HTR-8/SVneo (cell line): Measurements from ENCODE around the gene CHCT1.
"Not testable (repeated sequence)": the region's sequence is repeated elsewhere in the genome, so short reads cannot be mapped to it uniquely, and the experiment has no call there.

Experiments
- DNase-seq: peaks from one replicate; pipeline ENCODE4 v3.0.0; 2011; ENCODE audit warnings: low spot score, mixed read lengths; ENCODE audit not compliant: insufficient read length
- FAIRE-seq: peaks from 2 replicates; lab custom pipeline; 2011; peaks lifted over from hg19 to GRCh38; lab: Jason Lieb, UNC

Gene CHCT1

DNA sequence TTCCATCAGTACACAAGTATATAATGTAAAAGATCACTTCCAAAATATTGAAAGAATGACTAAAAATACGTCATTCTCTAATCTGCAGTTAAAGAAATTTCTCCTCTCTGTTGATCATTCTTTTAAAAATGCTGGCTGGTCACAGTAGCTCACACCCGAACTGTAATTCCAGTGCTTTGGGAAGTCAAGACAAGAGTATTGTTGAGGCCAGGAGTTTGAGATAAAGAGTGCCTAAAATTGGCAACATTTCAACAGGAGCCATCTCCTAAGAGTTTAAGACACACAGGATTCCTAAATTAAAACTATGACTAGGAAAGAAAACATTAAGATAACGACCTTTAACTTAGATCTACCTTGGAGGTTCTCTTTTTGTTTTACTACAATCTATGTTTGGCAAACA is 25.9 kb upstream of the CHCT1 start:
- DNase-seq (no peak), FAIRE-seq (no peak)

DNA sequence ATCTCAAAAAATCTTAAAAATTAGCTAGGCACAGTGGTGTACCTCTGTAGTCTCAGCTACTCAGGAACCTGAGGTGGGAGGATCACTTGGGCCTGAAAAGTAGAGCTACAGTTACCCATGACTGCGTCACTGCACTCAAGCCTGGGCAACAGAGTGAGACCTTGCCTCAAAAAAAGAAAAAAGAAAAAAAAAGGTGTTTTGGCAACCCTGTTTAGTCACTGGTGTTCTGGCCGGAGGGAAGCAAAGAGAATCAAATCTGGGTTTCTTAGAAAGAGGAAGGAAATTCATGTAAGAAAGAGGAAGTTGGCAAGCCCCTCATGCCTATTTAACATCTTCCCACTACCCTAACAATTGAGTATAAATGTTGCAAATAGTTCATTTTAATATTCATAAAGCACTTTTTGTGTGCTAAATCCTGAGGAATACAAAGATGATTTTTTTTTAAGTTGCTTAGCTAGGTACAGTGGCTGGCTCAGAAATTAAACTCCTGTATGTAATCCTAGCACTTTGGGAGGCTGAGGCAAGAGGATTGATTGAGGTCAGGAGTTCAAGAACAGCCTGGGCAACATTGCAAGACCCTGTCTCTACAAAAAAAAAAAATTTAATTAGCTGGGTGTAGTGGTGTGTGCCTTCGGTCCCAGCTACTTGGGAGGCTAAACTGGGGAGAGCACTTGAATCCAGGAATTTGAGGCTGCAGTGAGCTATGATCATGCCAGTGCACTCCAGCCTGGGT is 23.9 kb upstream of the CHCT1 start:
- FAIRE-seq = no peak
- DNase-seq = no peak

DNA sequence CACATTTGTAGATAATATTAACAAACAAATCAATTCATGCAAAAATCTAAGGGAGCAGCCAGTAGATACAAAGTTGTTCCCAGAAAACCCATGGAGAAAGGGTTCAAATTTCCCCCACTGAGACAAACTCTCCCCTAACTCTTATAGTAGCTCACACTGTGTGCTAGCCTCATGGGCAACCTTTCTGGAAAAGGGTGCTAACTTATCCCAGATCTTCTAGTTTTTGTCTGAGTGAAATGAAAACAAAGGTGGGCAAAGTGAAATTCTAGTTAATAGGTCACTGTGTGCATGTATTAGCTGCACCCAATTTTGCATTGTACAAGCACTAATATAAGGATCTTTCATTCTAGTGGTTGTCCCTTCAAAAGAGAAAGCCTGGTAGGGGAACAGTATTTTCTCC is 20.5 kb upstream of the CHCT1 start:
- DNase-seq (no peak), FAIRE-seq (no peak)

DNA sequence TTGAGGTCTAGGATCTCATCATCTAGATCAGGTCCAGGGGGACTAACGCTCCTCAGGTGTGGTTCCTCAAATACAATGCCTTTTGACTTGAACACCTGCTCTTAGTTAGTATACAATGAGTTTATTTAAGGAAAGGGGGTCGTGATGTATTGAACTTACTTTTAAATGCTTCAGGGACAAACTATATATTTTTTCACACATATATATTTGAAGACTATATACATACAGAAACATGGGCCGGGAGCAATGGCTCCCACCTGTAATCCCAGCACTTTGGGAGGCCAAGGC is 18.8 kb upstream of the CHCT1 start:
- FAIRE-seq = no peak

DNA sequence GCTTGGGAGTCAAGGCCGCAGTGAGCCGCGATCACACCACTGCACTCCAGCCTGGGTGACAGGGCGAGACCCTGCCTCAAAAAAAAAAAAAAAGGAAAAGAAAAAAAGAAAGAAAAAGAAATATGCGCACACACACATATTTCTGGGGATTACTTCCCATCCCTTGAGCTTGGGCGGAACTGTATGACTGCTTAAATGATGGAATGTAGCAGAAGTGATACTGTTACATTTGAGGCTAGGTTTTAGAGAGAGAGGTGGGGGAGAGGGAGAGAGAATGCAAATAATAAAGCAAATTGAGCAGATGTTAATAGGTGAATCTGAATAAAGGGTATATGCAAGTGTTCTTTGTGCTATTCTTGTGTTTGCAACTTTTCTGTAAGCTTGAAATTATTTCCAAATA is 18.3 kb upstream of the CHCT1 start:
- no peak for FAIRE-seq
- DNase-seq = no peak

More for the DNA sequence above, 18.8 kb upstream of the CHCT1 start:
- DNase-seq = no peak

DNA sequence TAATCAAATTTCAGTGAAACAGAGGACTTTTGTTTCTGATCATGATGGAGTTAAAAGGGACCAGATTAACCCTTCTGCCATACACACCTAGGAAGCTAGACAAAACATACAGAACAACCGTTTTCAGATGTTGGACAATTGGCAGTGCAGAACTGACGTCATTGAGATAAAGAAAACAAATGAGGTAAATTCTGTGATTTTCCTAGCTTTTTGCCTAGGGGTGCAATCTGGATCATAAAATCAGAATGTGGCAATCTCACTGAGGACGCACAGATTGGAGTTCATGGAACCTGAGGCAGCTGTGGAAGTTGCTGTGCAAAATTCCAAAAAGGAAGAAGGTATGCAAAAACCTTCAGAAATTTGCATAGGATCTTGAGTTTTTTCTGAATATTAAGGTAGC is 15.4 kb upstream of the CHCT1 start:
- no peak for FAIRE-seq

DNA sequence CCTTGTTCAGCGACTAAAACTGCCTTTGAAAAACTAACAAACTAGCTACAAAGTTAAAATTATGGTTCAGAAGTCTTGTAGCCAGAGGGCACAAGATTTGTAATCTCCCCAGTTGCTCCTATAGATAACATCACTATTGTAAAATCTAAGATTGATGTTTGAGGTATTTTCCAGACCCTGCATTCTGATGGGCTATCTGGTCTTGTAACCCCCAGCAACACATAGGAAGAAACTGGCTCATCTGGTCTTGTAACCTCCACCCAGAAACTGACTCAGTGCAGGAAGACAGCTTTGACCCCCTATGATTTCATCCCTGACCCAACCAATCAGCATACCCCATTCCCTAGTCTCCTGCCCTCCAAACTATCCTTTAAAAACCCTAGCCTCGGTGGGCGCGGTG is 12.3 kb upstream of the CHCT1 start:
- DNase-seq (no peak), FAIRE-seq (peak; percentile 42)

More for the DNA sequence above, 15.4 kb upstream of the CHCT1 start:
- no peak for DNase-seq

DNA sequence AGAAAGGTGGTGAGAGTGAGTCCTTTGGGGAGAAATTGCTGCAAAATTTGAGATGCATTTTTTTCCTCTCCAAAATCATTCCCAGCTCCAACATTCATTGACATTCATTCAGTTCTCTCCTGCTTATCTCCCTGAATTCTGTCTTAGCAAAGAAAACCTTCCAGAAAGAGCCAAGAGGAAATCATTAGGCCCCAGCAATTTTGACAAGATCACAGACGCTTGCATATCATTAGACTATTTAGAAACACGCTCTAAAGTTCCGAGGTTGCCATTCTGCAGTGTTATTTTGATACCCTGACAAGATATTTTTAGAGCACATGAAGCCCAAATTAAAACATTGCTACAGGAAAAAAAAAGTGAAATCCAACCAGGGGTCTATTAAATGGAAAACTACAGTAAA is 9.6 kb upstream of the CHCT1 start:
- DNase-seq = no peak

DNA sequence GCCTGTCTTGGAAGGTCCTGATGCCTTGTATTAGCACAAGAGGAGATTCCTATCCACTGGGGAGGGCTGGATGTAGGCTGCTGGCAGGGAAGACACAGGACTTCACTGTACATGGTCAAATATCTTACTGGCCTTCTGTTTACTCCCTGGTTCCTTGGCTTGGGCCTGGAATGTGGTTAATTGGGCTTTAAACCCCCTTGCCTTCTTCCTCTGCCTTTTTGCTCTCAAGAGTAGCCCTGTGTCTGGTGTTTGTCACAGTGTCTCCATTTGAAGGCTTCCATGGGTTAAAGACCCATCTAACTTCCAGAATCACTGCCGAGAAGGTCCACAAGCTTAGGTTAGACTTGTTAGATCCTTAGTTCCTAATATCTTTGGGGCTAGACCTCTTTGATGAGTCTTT is 7.1 kb upstream of the CHCT1 start:
- DNase-seq (no peak), FAIRE-seq (no peak)

More for the DNA sequence above, 9.6 kb upstream of the CHCT1 start:
- no peak for FAIRE-seq

DNA sequence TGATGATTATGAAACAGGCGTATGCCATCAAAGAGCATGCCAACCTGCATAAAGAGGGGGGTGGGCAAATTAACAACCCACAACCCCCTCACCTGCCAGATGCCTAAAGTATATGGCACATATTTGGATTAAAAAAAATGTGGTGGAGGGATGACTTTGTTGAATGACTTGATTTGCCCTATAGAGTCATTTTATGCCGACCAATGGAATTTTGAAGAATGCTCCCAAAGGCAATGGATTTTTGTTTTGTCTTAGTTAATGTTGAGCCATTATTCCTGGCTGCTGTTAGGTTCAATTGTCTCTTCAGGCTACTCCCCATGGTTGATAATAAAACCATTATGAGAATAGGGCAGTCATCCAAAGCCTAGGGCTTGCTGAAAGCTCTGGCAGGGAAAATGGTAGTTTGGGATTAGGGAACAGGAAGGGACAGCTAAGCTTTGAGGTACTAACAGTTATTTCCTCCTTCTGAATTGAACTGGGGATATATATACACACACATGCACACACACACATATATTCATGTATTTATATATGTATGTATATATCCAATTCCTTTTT is 5.8 kb upstream of the CHCT1 start:
- DNase-seq (no peak), FAIRE-seq (peak; percentile 36)

DNA sequence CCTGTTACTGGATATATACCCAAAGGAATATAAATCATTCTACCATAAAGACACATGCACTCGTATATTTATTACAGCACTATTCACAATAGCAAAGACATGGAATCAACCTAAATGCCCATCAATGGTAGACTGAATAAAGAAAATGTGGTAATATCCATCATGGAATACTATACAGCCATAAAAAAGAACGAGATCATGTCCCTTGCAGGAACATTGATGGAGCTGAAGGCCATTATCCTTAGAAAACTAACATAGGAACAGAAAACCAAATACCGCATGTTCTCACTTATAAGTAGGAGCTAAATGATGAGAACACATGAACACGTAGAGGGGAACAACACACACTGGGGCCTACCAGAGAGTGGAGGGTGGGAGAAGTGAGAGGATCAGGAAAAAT is 3.3 kb upstream of the CHCT1 start:
- not testable (repeated sequence) for FAIRE-seq, DNase-seq

DNA sequence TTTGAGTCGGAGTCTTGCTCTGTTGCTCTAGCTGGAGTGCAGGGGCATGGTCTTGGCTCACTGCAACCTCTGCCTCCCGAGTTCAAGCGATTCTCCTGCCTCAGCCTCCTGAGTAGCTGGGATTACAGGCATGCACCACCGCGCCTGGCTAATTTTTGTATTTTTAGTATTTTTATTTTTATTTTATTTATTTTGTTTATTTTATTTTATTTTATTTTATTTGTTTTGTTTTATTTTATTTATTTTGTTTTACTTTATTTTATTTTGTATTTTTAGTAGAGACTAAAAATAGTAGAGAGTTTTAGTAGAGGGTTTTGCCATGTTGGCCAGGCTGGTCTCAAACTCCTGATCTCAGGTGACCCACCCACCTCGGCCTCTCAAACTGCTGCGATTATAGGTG is 2.4 kb upstream of the CHCT1 start:
- FAIRE-seq = not testable (repeated sequence)

DNA sequence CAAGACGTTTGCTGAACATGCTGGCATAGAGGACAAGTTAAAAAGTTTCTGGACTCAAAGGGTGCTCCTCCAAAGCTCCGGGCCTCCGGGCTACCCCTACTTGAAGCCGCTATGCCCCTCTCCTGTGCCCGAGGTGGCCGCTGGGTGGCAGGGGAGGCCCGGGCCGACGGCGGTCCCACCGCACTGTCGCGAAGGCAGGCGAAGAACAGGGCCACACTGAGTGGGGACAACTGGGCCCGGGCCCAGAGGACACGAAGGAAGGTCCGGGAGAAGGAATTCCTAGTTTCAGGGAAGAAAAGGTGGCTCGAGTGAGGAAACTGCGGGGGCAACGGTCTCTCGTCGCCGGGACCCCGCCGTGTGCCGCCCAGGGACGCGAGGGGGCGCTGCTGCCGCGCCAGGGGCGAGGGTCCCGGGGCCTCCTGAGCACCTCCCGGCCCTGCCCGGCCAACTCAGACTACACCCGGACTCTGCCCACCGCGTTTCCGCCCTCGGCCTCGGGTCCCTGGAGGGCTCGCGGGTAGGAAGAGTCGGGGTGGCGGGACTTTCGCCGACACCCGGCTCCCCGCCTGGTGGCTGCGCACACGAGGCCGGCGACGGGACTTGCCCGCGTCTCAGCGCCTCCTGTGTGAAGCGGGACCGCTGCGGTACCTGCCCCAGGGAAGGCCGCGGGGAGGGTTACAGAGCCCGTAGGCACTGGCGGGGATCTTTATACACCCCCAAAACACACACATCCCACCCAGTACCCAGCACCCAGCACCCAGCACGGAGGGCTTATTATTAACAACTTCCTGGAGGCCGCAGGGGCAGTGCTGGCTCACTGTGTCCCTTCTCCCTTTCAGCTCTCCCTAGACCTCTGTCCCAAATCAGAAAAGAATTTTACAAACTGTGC is 772 bp upstream of the CHCT1 start:
- peak; percentile 82 for DNase-seq
- FAIRE-seq = peak; percentile 69

More for the DNA sequence above, 2.4 kb upstream of the CHCT1 start:
- not testable (repeated sequence) for DNase-seq

DNA sequence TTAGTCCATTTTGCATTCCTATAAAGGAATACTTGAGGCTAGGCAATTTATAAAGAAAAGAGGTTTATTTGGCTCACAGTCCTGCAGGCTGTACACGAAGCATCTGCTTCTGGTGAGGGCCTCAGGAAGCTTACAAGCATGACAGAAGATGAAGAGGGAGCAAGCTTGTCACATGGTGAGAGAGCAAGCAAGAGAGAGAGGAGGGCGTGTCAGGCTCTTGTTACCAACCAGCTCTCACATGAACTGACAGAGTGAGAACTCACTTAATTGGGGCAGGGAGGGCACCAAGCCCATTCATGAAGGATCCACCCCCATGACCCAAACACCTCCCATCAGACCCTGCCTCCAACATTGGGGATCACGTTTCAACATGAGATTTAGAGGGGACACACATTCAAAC is 1.6 kb downstream of the CHCT1 start:
- no peak for FAIRE-seq
- DNase-seq = no peak

DNA sequence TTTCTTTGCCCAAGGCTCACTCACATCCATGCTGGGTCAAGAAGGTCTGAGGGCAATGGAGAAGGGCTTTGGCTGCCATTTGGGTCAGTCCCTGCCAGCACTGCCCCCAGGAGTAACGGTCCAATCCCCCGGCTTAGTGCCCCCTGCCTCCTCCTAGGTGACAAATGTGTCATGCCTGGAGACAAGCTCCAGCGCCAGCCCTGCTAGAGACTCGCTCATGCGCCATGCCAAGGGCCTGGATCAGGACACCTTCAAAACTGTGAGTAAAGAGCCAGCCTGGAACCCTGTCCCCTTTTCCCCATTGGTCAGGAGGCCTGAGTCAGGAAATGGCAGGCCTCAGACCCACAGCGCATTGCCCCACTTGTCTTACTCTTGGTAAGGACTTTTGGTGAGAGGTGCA is 3.3 kb downstream of the CHCT1 start:
- FAIRE-seq (peak; percentile 52), DNase-seq (no peak)

DNA sequence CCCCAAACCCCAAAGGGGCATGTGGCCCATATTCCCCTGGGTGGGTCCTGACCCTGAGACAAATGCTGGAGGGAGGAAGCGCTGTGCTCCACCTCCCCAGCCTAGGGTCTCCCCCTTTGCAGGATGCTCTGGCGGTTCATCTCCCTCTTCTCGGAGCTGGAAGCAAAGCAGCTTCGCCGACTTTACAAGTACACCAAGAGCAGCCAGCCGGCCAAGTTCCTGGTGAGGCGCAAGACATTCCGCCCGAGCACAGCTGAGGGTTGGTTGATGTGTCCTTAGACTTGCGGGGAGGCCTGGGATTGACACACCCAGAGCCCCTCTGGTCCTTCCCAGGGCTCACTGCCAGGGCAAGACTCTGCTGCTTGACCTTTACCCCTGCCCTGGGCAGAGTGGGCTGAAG is 4.3 kb downstream of the CHCT1 start:
- no peak for FAIRE-seq
- DNase-seq = no peak

DNA sequence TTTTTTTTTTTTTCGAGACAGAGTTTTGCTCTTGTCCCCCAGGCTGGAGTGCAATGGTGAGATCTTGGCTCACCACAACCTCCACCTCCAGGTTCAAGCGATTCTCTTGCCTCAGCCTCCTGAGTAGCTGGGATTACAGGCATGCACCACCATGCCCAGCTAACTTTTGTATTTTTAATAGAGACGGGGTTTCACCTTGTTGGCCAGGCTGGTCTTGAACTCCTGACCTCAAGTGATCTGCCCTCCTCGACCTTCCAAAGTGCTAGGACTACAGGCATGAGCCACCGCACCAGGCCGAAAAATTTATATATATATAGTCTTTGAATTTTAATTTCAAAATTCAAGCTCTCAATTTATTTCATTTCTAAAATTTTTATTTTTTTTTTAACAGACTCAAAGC is 6.2 kb downstream of the CHCT1 start:
- not testable (repeated sequence) for DNase-seq, FAIRE-seq

DNA sequence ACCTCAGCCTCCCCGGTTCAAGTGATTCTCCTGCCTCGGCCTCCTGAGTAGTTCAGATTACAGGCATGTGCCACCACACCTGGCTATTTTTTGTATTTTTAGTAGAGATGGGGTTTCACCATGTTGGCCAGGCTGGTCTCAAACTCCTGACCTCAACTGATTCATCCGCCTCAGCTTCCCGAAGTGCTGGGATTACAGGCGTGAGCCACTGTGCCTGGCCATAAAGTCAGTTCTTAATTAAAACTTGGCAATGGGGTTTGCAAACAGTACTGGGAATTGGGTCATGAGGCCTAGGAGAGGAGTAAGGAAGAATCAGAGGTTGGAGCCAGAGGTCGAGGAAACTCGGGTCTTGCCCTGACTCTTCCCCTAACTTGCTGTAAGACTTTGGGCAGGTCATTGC is 8.3 kb downstream of the CHCT1 start:
- FAIRE-seq, DNase-seq: not testable (repeated sequence)

DNA sequence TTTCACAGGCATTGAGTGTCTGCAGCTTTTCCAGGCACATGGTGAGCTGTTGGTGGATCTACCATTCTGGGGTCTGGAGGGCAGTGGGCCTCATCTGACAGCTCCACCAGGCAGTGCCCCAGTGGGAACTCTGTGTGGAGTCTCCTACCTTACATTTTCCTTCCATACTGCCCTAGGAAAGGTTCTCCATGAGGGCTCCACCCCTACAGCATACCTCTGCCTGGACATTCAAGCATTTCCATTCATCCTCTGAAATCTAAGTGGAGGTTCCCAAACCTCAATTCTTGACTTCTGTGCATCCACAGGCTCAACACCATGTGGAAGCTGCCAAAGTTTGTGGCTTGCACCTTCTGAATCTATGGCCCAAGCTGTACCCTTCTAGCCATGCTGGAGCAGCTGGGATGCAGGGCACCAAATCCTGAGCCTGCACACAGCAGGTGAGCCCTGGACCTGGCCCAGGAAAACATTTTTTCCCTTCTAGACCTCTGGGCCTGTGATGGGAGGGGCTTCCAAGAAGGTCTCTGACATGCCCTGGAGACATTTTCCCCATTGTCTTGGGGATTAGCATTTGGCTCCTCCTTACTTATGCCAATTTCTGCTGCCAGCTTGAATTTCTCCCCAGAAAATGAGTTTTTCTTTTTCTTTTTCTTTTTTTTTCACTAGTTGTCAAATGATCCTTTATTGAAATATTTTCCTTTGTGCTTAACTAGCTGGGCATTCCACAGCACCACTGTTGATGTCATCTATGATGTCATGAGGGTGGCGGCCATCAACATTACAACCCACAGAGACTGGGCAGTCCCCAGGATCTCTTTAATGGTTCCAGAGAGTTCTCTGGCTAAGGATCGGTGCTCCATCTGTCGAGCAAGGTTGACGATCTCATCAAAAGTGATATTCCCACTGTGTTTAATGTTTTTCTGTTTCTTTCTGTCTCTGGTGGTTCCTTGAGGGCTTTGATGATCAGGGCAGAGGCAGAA is 11.0 kb downstream of the CHCT1 start:
- not testable (repeated sequence) for DNase-seq, FAIRE-seq
